CD4-positive, alpha-beta T cell treated with Interleukin-4 for 1 hour (primary cell): ENCODE measurements around the gene SDF4.

Experiments
- DNase-seq, 2 donors: peaks; one replicate each; pipeline ENCODE4 v3.0.0-alpha.2; 2020 to 2022

The SDF4 gene

GRCh38 chr1:1175221-1176062 lies 56.4 kb downstream of the SDF4 start:
- DNase-seq = no peak

GRCh38 chr1:1173793-1174415 lies 57.9 kb downstream of the SDF4 start, which contains the start of gene TTLL10:
Gene TTLL10, plus strand, starts transcription at chr1:1173880. Its CDS starts 5,336 bp downstream, at chr1:1179216.
- peak; percentile 63 to 76 for DNase-seq

GRCh38 chr1:1173061-1173792 lies 58.6 kb downstream of the SDF4 start:
- DNase-seq = no peak

- DNase-seq = peak; percentile 48 to 71
These were observed 60.1 kb downstream of the SDF4 start for GRCh38 chr1:1171546-1172340.

- no peak for DNase-seq
These were observed 60.6 kb downstream of the SDF4 start for GRCh38 chr1:1171161-1171545.

GRCh38 chr1:1170215-1171091 lies 61.3 kb downstream of the SDF4 start:
- DNase-seq = no peak

- no peak for DNase-seq
These were observed 62.2 kb downstream of the SDF4 start for GRCh38 chr1:1169429-1170214.

- no peak for DNase-seq
These were observed 63.1 kb downstream of the SDF4 start for GRCh38 chr1:1168451-1169411.

- DNase-seq = no peak
These were observed 63.9 kb downstream of the SDF4 start for GRCh38 chr1:1167841-1168450.

GRCh38 chr1:1167398-1167821 lies 64.4 kb downstream of the SDF4 start:
- DNase-seq = no peak
